Measurements from ENCODE around the gene ATL3.
"Not testable (repeated sequence)": the region's sequence is repeated elsewhere in the genome, so short reads cannot be mapped to it uniquely, and the experiment has no call there.

Gene ATL3

GRCh38 chr11:63619967-63620366, 51.2 kb downstream of the ATL3 start:
- DNase-seq (ENCODE audit: low spot score) = no peak

GRCh38 chr11:63617686-63618085, 53.5 kb downstream of the ATL3 start:
- not testable (repeated sequence) for DNase-seq (ENCODE audit: low spot score)

GRCh38 chr11:63616953-63617352, 54.2 kb downstream of the ATL3 start:
- no peak for DNase-seq (ENCODE audit: low spot score)

GRCh38 chr11:63614136-63614671, 57.0 kb downstream of the ATL3 start, which contains the start of gene PLAAT3:
Gene PLAAT3, minus strand, starts transcription at chr11:63614433. Its CDS starts 419 bp downstream, at chr11:63614014.
- DNase-seq (ENCODE audit: low spot score) = peak; percentile 34

- DNase-seq (ENCODE audit: low spot score) = peak; percentile 44
Observed at GRCh38 chr11:63613517-63614135, 57.5 kb downstream of the ATL3 start.

GRCh38 chr11:63612181-63612580, 59.0 kb downstream of the ATL3 start:
- DNase-seq (ENCODE audit: low spot score) = no peak

- DNase-seq (ENCODE audit: low spot score) = no peak
Observed at GRCh38 chr11:63611395-63611747, 59.8 kb downstream of the ATL3 start.

GRCh38 chr11:63610604-63611394, 60.4 kb downstream of the ATL3 start:
- no peak for DNase-seq (ENCODE audit: low spot score)

- DNase-seq (ENCODE audit: low spot score) = no peak
Observed at GRCh38 chr11:63609971-63610580, 61.1 kb downstream of the ATL3 start.

- DNase-seq (ENCODE audit: low spot score) = no peak
Observed at GRCh38 chr11:63609536-63609935, 61.6 kb downstream of the ATL3 start.

GRCh38 chr11:63608353-63609345, 62.5 kb downstream of the ATL3 start:
- no peak for DNase-seq (ENCODE audit: low spot score)

GRCh38 chr11:63603180-63603518, 68.0 kb downstream of the ATL3 start:
- DNase-seq (ENCODE audit: low spot score) = no peak

GRCh38 chr11:63602290-63603179, 68.6 kb downstream of the ATL3 start:
- DNase-seq (ENCODE audit: low spot score) = not testable (repeated sequence)

GRCh38 chr11:63599211-63600122, 71.7 kb downstream of the ATL3 start:
- DNase-seq (ENCODE audit: low spot score) = no peak

GRCh38 chr11:63598556-63598955, 72.6 kb downstream of the ATL3 start:
- no peak for DNase-seq (ENCODE audit: low spot score)

- DNase-seq (ENCODE audit: low spot score) = no peak
Observed at GRCh38 chr11:63595296-63595695, 75.9 kb downstream of the ATL3 start.

GRCh38 chr11:63592975-63593395, 78.2 kb downstream of the ATL3 start:
- no peak for DNase-seq (ENCODE audit: low spot score)

- DNase-seq (ENCODE audit: low spot score) = no peak
Observed at GRCh38 chr11:63590024-63590788, 81.0 kb downstream of the ATL3 start.

- DNase-seq (ENCODE audit: low spot score) = no peak
Observed at GRCh38 chr11:63589000-63589399, 82.2 kb downstream of the ATL3 start.
